NCI-H2171 (cell line): ENCODE measurements around the gene SUCO.

Experiments used
- DNase-seq: peaks from one replicate; lab custom pipeline; 2025; lab: John Stamatoyannopoulos, UW

SUCO gene

DNA sequence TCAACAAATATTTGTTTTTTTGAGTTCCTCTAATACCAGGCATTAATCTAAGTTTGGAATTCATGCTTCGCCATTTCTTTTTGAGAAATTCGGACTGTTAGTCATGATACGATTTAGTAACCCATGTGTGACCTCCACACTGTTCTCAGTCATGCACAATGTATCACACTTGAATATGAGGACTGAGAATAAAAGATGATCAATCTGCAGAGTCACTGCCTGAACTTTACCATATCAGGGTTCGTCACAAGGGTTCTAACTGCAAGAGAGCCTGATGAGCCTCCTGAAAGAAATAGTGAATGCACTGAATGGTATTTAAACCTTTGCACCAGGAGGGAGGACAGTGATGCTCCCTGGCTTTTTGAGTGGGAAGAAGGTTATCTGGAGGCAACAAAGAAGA lies 115.0 kb downstream of the SUCO start:
- no peak for DNase-seq

DNA sequence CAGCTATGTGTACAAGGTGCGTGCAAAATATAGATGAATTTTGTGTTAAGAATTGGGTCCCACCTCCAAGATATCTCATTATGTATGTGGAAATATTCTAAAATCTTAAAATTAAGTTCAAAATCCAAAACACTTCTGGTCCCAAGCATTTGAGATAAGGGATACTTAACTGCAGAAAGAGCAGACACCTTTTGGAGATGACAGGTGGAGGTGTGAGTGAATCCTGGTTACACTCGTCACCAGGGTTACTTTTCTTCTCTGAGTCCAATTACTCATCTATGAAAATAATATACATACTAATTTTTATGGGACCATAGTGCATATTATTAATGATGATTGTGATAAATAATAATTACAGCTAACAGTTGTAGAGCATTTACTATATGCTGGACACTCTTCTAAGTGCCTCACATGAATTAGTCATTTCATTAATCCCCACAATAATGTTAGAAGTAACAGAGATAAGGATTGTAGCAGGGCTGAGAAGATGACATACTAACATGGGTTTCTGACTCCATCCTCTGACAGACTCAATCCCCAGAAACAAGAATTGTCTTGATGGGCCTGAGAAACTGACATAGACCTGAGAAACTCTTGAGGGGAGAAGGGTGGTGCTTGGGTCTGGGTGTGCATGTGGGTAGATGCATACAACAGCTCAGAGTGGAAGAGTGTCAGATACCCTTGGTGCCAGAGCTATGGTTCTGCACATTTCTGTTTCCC lies 117.7 kb downstream of the SUCO start:
- DNase-seq, result no peak

DNA sequence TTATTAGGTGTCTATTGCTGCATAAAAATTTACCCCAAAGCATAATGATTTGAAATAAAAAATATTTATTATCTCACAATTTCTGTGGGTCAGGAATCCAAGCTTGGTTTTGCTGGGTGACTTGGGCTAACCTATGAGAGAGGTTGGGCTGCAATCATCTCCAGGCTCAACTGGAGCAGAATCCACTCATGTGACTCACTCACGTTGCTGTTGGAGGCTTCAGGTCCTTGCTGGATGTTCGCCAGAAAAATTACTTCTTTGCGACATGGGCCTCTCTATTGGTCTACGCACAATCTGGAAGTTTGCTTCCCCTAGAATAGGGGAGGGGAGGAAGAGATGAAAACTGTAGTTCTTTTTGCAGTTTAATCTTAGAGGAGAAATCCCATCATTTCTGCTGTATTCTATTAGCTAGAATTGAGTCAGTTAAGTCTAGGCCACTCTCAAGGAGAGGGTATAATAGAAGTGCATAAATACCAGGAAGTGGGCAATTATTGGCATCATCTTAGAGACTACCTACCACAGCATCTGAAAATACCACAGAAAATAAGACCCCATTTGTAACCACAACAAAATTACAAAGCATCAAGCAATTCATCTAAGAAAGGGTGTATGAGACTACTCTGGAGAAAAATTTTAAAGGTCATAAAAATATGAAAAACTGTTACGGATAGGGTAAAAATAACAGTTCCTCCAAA lies 120.2 kb downstream of the SUCO start:
- no peak for DNase-seq

DNA sequence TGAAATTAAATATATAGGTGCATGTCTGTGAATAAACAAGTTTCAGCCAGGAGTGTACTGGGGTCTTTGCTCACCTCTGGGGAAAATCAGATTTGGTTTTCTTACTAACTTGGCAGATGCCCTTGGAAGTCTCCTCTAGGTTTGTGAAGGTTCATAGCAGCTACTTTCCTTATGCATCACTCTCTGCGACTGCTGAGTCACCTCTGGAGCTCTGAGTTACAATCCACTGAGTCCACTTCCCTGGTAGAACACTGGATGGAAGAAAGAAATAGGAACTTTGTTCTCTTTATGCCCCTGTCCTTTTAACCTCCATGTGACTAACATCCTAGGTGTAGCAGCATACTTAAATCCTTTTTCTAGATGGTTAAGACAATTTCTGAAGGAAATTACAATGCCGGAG lies 121.6 kb downstream of the SUCO start:
- no peak for DNase-seq

DNA sequence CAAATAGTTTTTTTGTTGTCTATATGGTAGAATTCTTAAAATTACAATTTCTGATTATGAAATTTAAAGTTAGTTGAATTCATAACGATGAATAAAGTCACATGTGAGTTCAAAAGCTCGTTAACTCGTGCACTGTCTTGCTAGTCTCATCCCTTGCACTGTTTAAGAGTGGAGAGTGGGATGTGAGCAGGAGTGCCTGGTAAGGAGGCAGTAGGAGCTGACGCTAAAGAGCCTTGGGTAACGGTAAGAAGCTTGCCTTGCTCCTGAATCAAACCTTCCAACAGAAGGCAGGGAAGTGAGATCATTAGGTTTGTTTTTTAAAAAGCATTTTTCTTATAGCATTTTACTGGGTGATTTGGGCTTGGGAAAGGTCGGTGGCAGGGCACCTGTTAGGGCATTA lies 123.6 kb downstream of the SUCO start:
- no peak for DNase-seq

DNA sequence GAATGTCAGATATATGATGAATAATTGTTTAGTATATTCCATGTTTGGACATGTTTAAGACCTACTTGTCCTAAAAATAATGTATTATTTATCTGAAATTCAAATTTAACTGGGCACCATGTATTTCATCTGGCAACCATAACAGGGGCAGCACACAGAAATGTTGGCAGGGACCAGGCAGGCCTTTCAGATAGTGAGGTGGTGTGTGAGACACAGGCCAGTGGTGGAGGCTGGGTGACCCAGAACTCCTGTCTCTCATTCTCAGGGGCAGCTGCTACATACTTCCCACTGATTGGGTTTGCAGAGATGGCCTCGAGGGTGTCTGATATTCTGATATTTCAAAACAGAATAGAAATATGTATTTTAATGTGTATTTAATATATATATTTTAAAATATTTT lies 124.6 kb downstream of the SUCO start:
- no peak for DNase-seq

DNA sequence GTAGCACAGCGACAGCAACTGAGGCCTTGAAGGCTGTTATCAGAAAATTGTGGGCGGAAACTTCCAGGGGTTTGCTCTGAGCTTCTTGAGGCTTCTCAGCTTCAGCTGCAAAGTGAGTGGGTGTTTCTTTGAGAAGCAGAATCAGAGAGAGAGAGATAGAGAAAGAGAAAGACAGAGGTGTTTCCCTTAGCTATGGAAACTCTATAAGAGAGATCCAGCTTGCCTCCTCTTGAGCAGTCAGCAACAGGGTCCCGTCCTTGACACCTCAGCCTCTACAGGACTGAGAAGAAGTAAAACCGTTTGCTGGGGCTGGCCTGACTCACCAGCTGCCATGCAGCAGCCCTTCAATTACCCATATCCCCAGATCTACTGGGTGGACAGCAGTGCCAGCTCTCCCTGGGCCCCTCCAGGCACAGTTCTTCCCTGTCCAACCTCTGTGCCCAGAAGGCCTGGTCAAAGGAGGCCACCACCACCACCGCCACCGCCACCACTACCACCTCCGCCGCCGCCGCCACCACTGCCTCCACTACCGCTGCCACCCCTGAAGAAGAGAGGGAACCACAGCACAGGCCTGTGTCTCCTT lies 126.0 kb downstream of the SUCO start, which contains the start of gene FASLG:
Gene FASLG (plus strand): TSS at position 233 of the 583 bp plus-strand sequence. CDS start 99 bp downstream, at position 332.
- DNase-seq, result no peak

DNA sequence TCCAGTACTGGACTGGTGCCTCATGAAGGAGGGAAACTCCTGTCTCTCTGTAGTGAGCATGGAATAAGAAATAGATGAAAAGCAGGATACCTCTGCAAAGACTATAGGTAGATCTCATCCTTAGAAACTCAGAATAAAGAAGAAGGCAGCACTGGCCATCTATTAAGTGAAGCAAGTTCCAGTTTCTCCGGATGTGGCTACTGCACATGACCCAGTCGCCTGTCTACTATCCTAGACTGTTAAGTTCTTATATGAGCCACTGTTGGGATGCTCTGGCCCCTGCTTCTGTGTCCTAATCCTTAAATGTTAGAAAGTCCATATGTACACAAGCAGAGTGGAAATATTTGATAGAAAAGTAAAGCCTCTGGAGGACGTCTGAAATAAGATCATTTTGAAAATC lies 128.2 kb downstream of the SUCO start:
- DNase-seq, result no peak
